PC-3 (cell line): ENCODE data around the gene ZNF138. TPM values are rescaled to one million over a fixed set of nuclear protein-coding genes. Genes with fewer than 3 reads are reported as not detected.

Experiments used
- ATAC-seq: fragments of 200-7000 bp; cut with Tn5 transposase; 2 replicates; pipeline ENCODE4 v1.9.1; 2020; ENCODE audit warnings: mild to moderate bottlenecking, moderate library complexity
- BruUV-seq: library from RNA; stranded (reverse); fragments of 400-500 nt; replicated peaks from 2 replicates; lab custom pipeline; 2021; lab: Mats Ljungman, UMichigan
- CTCF ChIA-PET: fragments of 300-600 bp; sonication (Branson Sonifier 250); formaldehyde crosslinking; loops from one replicate; lab custom pipeline; 2022; ENCODE audit warnings: antibody characterized with exemption; lab: Charles Lee
- POLR2A ChIA-PET: fragments of 300-600 bp; sonication (Branson Sonifier 250); formaldehyde crosslinking; loops from one replicate; lab custom pipeline; 2022; ENCODE audit warnings: antibody characterized with exemption; ENCODE audit not compliant: unreplicated experiment; lab: Charles Lee
- DNase-seq: peaks from one replicate; pipeline ENCODE4 v3.0.0-alpha.2; 2015
- H2AFZ ChIP-seq: fragments of 300-600 bp; sonication (generic); 2 replicates; pipeline ENCODE4 v1.6.0; 2016; ENCODE audit warnings: antibody characterized with exemption, low read length
- H3F3A ChIP-seq: fragments of 300-600 bp; sonication (generic); one replicate; pipeline ENCODE4 v1.6.0; 2017; ENCODE audit warnings: antibody characterized with exemption, low read length, control low read depth, mild to moderate bottlenecking; ENCODE audit not compliant: unreplicated experiment
- H3K27ac ChIP-seq: fragments of 300-600 bp; sonication (generic); 2 replicates; pipeline ENCODE4 v1.5.1; 2016; ENCODE audit warnings: mild to moderate bottlenecking, low read length
- H3K27me3 ChIP-seq: fragments of 300-600 bp; sonication (generic); 2 replicates; pipeline ENCODE4 v1.6.1; 2016; ENCODE audit warnings: low read length, mixed read lengths
- H3K36me3 ChIP-seq: fragments of 300-600 bp; sonication (generic); 2 replicates; pipeline ENCODE4 v1.6.1; 2016; ENCODE audit warnings: low read depth, mixed run types, low read length, mixed read lengths
- H3K4me1 ChIP-seq: fragments of 300-600 bp; sonication (generic); 2 replicates; pipeline ENCODE4 v1.5.1; 2016; ENCODE audit warnings: low read length; ENCODE audit not compliant: insufficient read depth
- H3K4me2 ChIP-seq: fragments of 300-600 bp; sonication (generic); 2 replicates; pipeline ENCODE4 v1.6.0; 2016; ENCODE audit warnings: low read length
- H3K4me3 ChIP-seq: fragments of 300-600 bp; sonication (generic); 2 replicates; pipeline ENCODE4 v1.5.1; 2016; ENCODE audit warnings: mild to moderate bottlenecking, low read length, mixed read lengths
- H3K79me2 ChIP-seq: fragments of 300-600 bp; sonication (generic); 2 replicates; pipeline ENCODE4 v1.6.1; 2017; ENCODE audit warnings: low read length, mixed read lengths
- H3K9ac ChIP-seq: fragments of 300-600 bp; sonication (generic); 2 replicates; pipeline ENCODE4 v1.6.0; 2016; ENCODE audit warnings: mild to moderate bottlenecking, low read length
- H3K9me2 ChIP-seq: fragments of 300-600 bp; sonication (generic); replicated peaks from 2 replicates; pipeline ENCODE4 v1.6.1; 2016; ENCODE audit warnings: mixed run types, low read length, mixed read lengths
- H3K9me3 ChIP-seq: fragments of 300-600 bp; sonication (generic); 2 replicates; pipeline ENCODE4 v1.6.1; 2016; ENCODE audit warnings: low read length, mixed read lengths
- H4K20me1 ChIP-seq: fragments of 300-600 bp; sonication (generic); 2 replicates; pipeline ENCODE4 v1.6.1; 2016; ENCODE audit warnings: low read length, mixed read lengths
- CTCF ChIP-seq: fragments of 300-600 bp; sonication (generic); conservative IDR thresholded peaks from 2 replicates; pipeline ENCODE4 v1.5.1; 2017; ENCODE audit warnings: antibody characterized with exemption, low read depth, mild to moderate bottlenecking, low read length
- EZH2 ChIP-seq: fragments of 300-600 bp; sonication (generic); IDR thresholded peaks from one replicate; pipeline ENCODE4 v1.6.1; 2017; ENCODE audit warnings: antibody characterized with exemption, mild to moderate bottlenecking, low read length; ENCODE audit not compliant: unreplicated experiment
- EZH2phosphoT487 ChIP-seq: fragments of 300-600 bp; sonication (generic); IDR thresholded peaks from 2 replicates; pipeline ENCODE4 v1.6.1; 2018; ENCODE audit warnings: mild to moderate bottlenecking, antibody characterized with exemption, low read length, borderline replicate concordance
- intact Hi-C: fragments of 100-400 bp; cut with micrococcal nuclease; formaldehyde crosslinking; loops from 2 replicates; pipeline ENCODE4 v1.9.0; 2023
- total RNA-seq: library from RNA; depleted of rRNA; stranded (reverse); fragments of >200 nt; gene quantifications from 2 replicates; pipeline ENCODE4 v1.2.3, GENCODE V29; 2014

The ZNF138 gene
- total RNA-seq, 1 experiment from 2014 or later, result 10.9 TPM

GRCh38 chr7:64802699-64803098 lies 8.5 kb downstream of the ZNF138 start:
- intact Hi-C loops, result no loop called here
- CTCF ChIA-PET, result no interaction called here
- ATAC-seq (no peak), DNase-seq (no peak)
- POLR2A ChIA-PET, result no interaction called here
- no peak overlapping the region for H3K9ac ChIP-seq
- TF ChIP-seq EZH2phosphoT487, result no peak
- no peak for TF ChIP-seq EZH2
- TF ChIP-seq CTCF, result no peak
- H3K9me3 ChIP-seq, result no peaks in the 10 kb centered on the region
- no peak overlapping the region for H2AFZ ChIP-seq
- no peak overlapping the region for H3K4me3 ChIP-seq
- no TSS peak for BruUV-seq
- H3K4me2 ChIP-seq, result no peak overlapping the region
- no peak overlapping the region for H3K27ac ChIP-seq
- H3K4me1 ChIP-seq, result no peaks in the 10 kb centered on the region
- H3F3A ChIP-seq, result no peaks in the 10 kb centered on the region
- H3K27me3 ChIP-seq, result no peaks in the 10 kb centered on the region
- H3K36me3 ChIP-seq, result peaks cover 34% of the 10 kb centered on the region
- H3K79me2 ChIP-seq, result peaks cover 46% of the 10 kb centered on the region
- no peaks in the 10 kb centered on the region for H4K20me1 ChIP-seq
- no peaks in the 10 kb centered on the region for H3K9me2 ChIP-seq

- H3K9me3 ChIP-seq, result no peaks in the 10 kb centered on the region
- no peaks in the 10 kb centered on the region for H3K27me3 ChIP-seq
- H3K4me3 ChIP-seq, result no peak overlapping the region
- no peak for DNase-seq
- no peak overlapping the region for H2AFZ ChIP-seq
- ChIA-PET CTCF (no interaction called here), POLR2A (no interaction called here)
- peaks cover 6% of the 10 kb centered on the region; the same call in 1 of the 2 replicates for H3K79me2 ChIP-seq
- TF ChIP-seq EZH2phosphoT487, result no peak
- no peak for TF ChIP-seq EZH2
- no peak for TF ChIP-seq CTCF
- no peak for ATAC-seq
- BruUV-seq, result no TSS peak
- no peak overlapping the region for H3K4me2 ChIP-seq
- H3K27ac ChIP-seq, result no peak overlapping the region
- peaks cover 10% of the 10 kb centered on the region for H3K36me3 ChIP-seq
- H3K4me1 ChIP-seq, result no peaks in the 10 kb centered on the region
- H3K9ac ChIP-seq, result no peak overlapping the region
- intact Hi-C loops, result no loop called here
- H4K20me1 ChIP-seq, result no peaks in the 10 kb centered on the region
- no peaks in the 10 kb centered on the region for H3K9me2 ChIP-seq
- no peaks in the 10 kb centered on the region for H3F3A ChIP-seq
Measured at GRCh38 chr7:64807731-64808365, 13.6 kb downstream of the ZNF138 start.

- no peak overlapping the region for H3K4me3 ChIP-seq
- BruUV-seq, result no TSS peak
- H3K4me1 ChIP-seq, result no peaks in the 10 kb centered on the region
- no peaks in the 10 kb centered on the region for H3K27me3 ChIP-seq
- H3K27ac ChIP-seq, result no peak overlapping the region
- no peaks in the 10 kb centered on the region for H3K9me3 ChIP-seq
- H2AFZ ChIP-seq, result no peak overlapping the region
- no peak overlapping the region for H3K9ac ChIP-seq
- H3K9me2 ChIP-seq, result no peaks in the 10 kb centered on the region
- H3K4me2 ChIP-seq, result no peak overlapping the region
- intact Hi-C loops, result no loop called here
- H4K20me1 ChIP-seq, result no peaks in the 10 kb centered on the region
- TF ChIP-seq EZH2phosphoT487 (no peak), EZH2 (no peak), CTCF (no peak)
- H3K79me2 ChIP-seq, result no peaks in the 10 kb centered on the region
- DNase-seq (no peak), ATAC-seq (no peak)
- ChIA-PET POLR2A (no interaction called here), CTCF (no interaction called here)
- no peaks in the 10 kb centered on the region for H3F3A ChIP-seq
- 0 out of 2 replicates have a peak, but pooled peaks cover 4% of the 10 kb centered on the region for H3K36me3 ChIP-seq
Measured at GRCh38 chr7:64811767-64812166, 17.5 kb downstream of the ZNF138 start.
